SK-N-SH treated with all-trans-retinoic acid at 6 μM for 48 hours (cell line): ENCODE results near the gene SEC14L1.

Source experiments
- ATAC-seq: fragments of 200-7000 bp; cut with Tn5 transposase; 3 replicates; pipeline ENCODE4 v1.9.1; 2020; ENCODE audit warnings: mild to moderate bottlenecking, moderate library complexity
- BACH2 ChIP-seq: fragments of 250-450 bp; sonication (Bioruptor Pico); IDR thresholded peaks from 2 replicates; pipeline ENCODE4 v1.9.0; 2021; ENCODE audit warnings: mild to moderate bottlenecking, borderline replicate concordance
- CREB5 ChIP-seq: fragments of 250-450 bp; sonication (Bioruptor Pico); IDR thresholded peaks from 2 replicates; pipeline ENCODE4 v1.5.1; 2020; ENCODE audit warnings: low read depth, mild to moderate bottlenecking, moderate library complexity
- CSDC2 ChIP-seq: fragments of 250-450 bp; sonication (Bioruptor Pico); IDR thresholded peaks from 2 replicates; pipeline ENCODE4 v1.5.0; 2020; ENCODE audit warnings: mild to moderate bottlenecking, moderate library complexity
- CSRNP3 ChIP-seq: fragments of 250-450 bp; sonication (Bioruptor Pico); IDR thresholded peaks from 2 replicates; pipeline ENCODE4 v1.5.1; 2021; ENCODE audit warnings: mild to moderate bottlenecking, moderate library complexity
- ESRRG ChIP-seq: fragments of 250-450 bp; sonication (Bioruptor Pico); IDR thresholded peaks from 2 replicates; pipeline ENCODE4 v1.6.1; 2021; ENCODE audit warnings: mild to moderate bottlenecking
- GLIS3 ChIP-seq: fragments of 250-450 bp; sonication (Bioruptor Pico); IDR thresholded peaks from 2 replicates; pipeline ENCODE4 v1.5.0; 2020; ENCODE audit warnings: mild to moderate bottlenecking, moderate library complexity
- ISL1 ChIP-seq: fragments of 250-450 bp; sonication (Bioruptor Pico); IDR thresholded peaks from 2 replicates; pipeline ENCODE4 v2.1.2; 2022; ENCODE audit warnings: mild to moderate bottlenecking, moderate library complexity
- PATZ1 ChIP-seq: fragments of 250-450 bp; sonication (Bioruptor Pico); IDR thresholded peaks from 2 replicates; pipeline ENCODE4 v1.8.0; 2020; ENCODE audit warnings: mild to moderate bottlenecking, moderate library complexity, borderline replicate concordance
- POU6F1 ChIP-seq: fragments of 250-450 bp; sonication (Bioruptor Pico); IDR thresholded peaks from 2 replicates; pipeline ENCODE4 v1.8.0; 2021; ENCODE audit warnings: low read depth, mild to moderate bottlenecking, moderate library complexity, borderline replicate concordance
- PPARA ChIP-seq: fragments of 250-450 bp; sonication (Bioruptor Pico); IDR thresholded peaks from 2 replicates; pipeline ENCODE4 v1.5.0; 2020; ENCODE audit warnings: mild to moderate bottlenecking, borderline replicate concordance
- SNAI2 ChIP-seq: fragments of 250-450 bp; sonication (Bioruptor Pico); IDR thresholded peaks from 2 replicates; pipeline ENCODE4 v1.5.0; 2020; ENCODE audit warnings: mild to moderate bottlenecking, moderate library complexity
- TCF4 ChIP-seq: fragments of 250-450 bp; sonication (Bioruptor Pico); IDR thresholded peaks from 2 replicates; pipeline ENCODE4 v1.8.0; 2021; ENCODE audit warnings: mild to moderate bottlenecking, moderate library complexity, borderline replicate concordance
- TOX ChIP-seq: fragments of 250-450 bp; sonication (Bioruptor Pico); IDR thresholded peaks from 2 replicates; pipeline ENCODE4 v1.8.0; 2021; ENCODE audit warnings: mild to moderate bottlenecking, moderate library complexity, borderline replicate concordance
- TSHZ2 ChIP-seq: fragments of 250-450 bp; sonication (Bioruptor Pico); IDR thresholded peaks from 2 replicates; pipeline ENCODE4 v1.5.0; 2020; ENCODE audit warnings: mild to moderate bottlenecking, moderate library complexity
- ZFP3 ChIP-seq: fragments of 250-450 bp; sonication (Bioruptor Pico); IDR thresholded peaks from 2 replicates; pipeline ENCODE4 v1.5.0; 2020; ENCODE audit warnings: mild to moderate bottlenecking, moderate library complexity
- ZNF565 ChIP-seq: fragments of 450-650 bp; formaldehyde crosslinking; conservative IDR thresholded peaks from 2 replicates; pipeline ENCODE4 v1.5.0; 2020; ENCODE audit warnings: low read depth, mild to moderate bottlenecking, moderate library complexity
- ZNF70 ChIP-seq: fragments of 450-650 bp; formaldehyde crosslinking; IDR thresholded peaks from 2 replicates; pipeline ENCODE4 v1.5.0; 2020; ENCODE audit warnings: mild to moderate bottlenecking, moderate library complexity
- ZNF8 ChIP-seq: fragments of 450-650 bp; formaldehyde crosslinking; IDR thresholded peaks from 2 replicates; pipeline ENCODE4 v1.5.0; 2020; ENCODE audit warnings: mild to moderate bottlenecking, moderate library complexity

The SEC14L1 gene

GRCh38 chr17:77160091-77160874 is 19.5 kb downstream of the SEC14L1 start:
- ATAC-seq, result peak; percentile 79
- TF ChIP-seq ESRRG (CRISPR knock-in tag), result no peak
- no peak for TF ChIP-seq ZNF8 (CRISPR knock-in tag)
- TF ChIP-seq ISL1 (CRISPR knock-in tag), result peak; percentile 54
- TF ChIP-seq ZFP3 (CRISPR knock-in tag), result no peak

GRCh38 chr17:77160875-77161530 is 20.2 kb downstream of the SEC14L1 start:
- no peak for TF ChIP-seq CSDC2 (CRISPR knock-in tag)
- no peak for TF ChIP-seq PATZ1 (CRISPR knock-in tag)
- no peak for TF ChIP-seq TSHZ2
- TF ChIP-seq TOX (CRISPR knock-in tag), result no peak
- TF ChIP-seq TCF4 (CRISPR knock-in tag), result no peak
- no peak for TF ChIP-seq ZNF565 (CRISPR knock-in tag)
- no peak for TF ChIP-seq ZNF70 (CRISPR knock-in tag)
- no peak for TF ChIP-seq SNAI2 (CRISPR knock-in tag)
- TF ChIP-seq ZFP3 (CRISPR knock-in tag), result no peak
- peak; percentile 13; the same call in 2 of the 3 replicates for ATAC-seq

GRCh38 chr17:77161953-77162352 is 21.2 kb downstream of the SEC14L1 start:
- no peak for TF ChIP-seq ZNF8 (CRISPR knock-in tag)
- no peak for TF ChIP-seq TSHZ2
- TF ChIP-seq CREB5 (CRISPR knock-in tag), result no peak
- TF ChIP-seq TCF4 (CRISPR knock-in tag), result no peak
- TF ChIP-seq PPARA (CRISPR knock-in tag), result no peak
- TF ChIP-seq POU6F1 (CRISPR knock-in tag), result no peak
- no peak for TF ChIP-seq ESRRG (CRISPR knock-in tag)
- no peak for TF ChIP-seq GLIS3 (CRISPR knock-in tag)
- no peak for TF ChIP-seq CSRNP3 (CRISPR knock-in tag)
- no peak for TF ChIP-seq SNAI2 (CRISPR knock-in tag)
- no peak for TF ChIP-seq BACH2 (CRISPR knock-in tag)
- no peak for TF ChIP-seq ISL1 (CRISPR knock-in tag)
- no peak for TF ChIP-seq ZNF70 (CRISPR knock-in tag)
- TF ChIP-seq, all 23 proteins: peak for 0
- ATAC-seq, result no peak
